Stomach (tissue), 4 donors: ENCODE results near the gene FANCC.

Source experiments
- CTCF ChIP-seq, 7 experiments: fragments of 450-650 bp in 4 of 7; fragments of 200-600 bp in 3 of 7; sonication (generic) in 3 of 7; IDR thresholded peaks; one replicate each; pipeline ENCODE4 v1.5.1; 2016 to 2019; ENCODE audit warnings: antibody characterized with exemption in 7 of 7, control low read depth in 2 of 7, mild to moderate bottlenecking in 1 of 7
- EP300 ChIP-seq: sonication (generic); formaldehyde crosslinking; IDR thresholded peaks from one replicate; pipeline ENCODE4 v1.6.1; 2017; ENCODE audit warnings: antibody characterized with exemption
- POLR2A ChIP-seq, 4 donors: fragments of 450-650 bp; IDR thresholded peaks; one replicate each; pipeline ENCODE4 v1.6.1; 2016; ENCODE audit warnings: antibody characterized with exemption in 4 of 4, control low read depth in 2 of 4, mild to moderate bottlenecking in 1 of 4, moderate library complexity in 1 of 4
- POLR2AphosphoS5 ChIP-seq, 3 donors: sonication (generic); formaldehyde crosslinking; IDR thresholded peaks; one replicate each; pipeline ENCODE4 v1.6.1; 2016; ENCODE audit warnings: antibody characterized with exemption in 3 of 3

GRCh38 chr9:95071925-95072324, 245.6 kb downstream of the FANCC start:
- TF ChIP-seq POLR2A (IDR thresholded peaks at IDR 0.05) (no peak), POLR2AphosphoS5 (IDR thresholded peaks at IDR 0.05) (no peak), EP300 (no peak), CTCF (IDR thresholded peaks at IDR 0.05) (no peak)
